Measurements from ENCODE around the gene MAML1.

Gene MAML1

GRCh38 chr5:179806250-179807048, 73.8 kb downstream of the MAML1 start, which contains the start of gene MGAT4B:
TSS of gene MGAT4B (minus strand) at chr5:179806866. CDS start at chr5:179806583, 283 bp downstream.
- no peak for DNase-seq

- no peak for DNase-seq
Observed at GRCh38 chr5:179812135-179812825, 79.7 kb downstream of the MAML1 start.

GRCh38 chr5:179812997-179813607, 80.5 kb downstream of the MAML1 start:
- DNase-seq = no peak

GRCh38 chr5:179814090-179814489, 81.5 kb downstream of the MAML1 start:
- no peak for DNase-seq

- DNase-seq = no peak
Observed at GRCh38 chr5:179815491-179816249, 83.0 kb downstream of the MAML1 start.

- DNase-seq = no peak
Observed at GRCh38 chr5:179816401-179816795, 83.8 kb downstream of the MAML1 start.

GRCh38 chr5:179816796-179817469, 84.3 kb downstream of the MAML1 start:
- no peak for DNase-seq

- no peak for DNase-seq
Observed at GRCh38 chr5:179817470-179817840, 84.8 kb downstream of the MAML1 start.

- DNase-seq = no peak
Observed at GRCh38 chr5:179817890-179818745, 85.5 kb downstream of the MAML1 start.

- DNase-seq = no peak
Observed at GRCh38 chr5:179818746-179819295, 86.2 kb downstream of the MAML1 start.

GRCh38 chr5:179819296-179820126, 86.9 kb downstream of the MAML1 start:
- no peak for DNase-seq

- no peak for DNase-seq
Observed at GRCh38 chr5:179820127-179820482, 87.5 kb downstream of the MAML1 start.

- no peak for DNase-seq
Observed at GRCh38 chr5:179820483-179821297, 88.1 kb downstream of the MAML1 start, which contains the start of gene SQSTM1. TSS of gene SQSTM1 (plus strand) at chr5:179820905. CDS start at chr5:179820937, 32 bp downstream.

- no peak for DNase-seq
Observed at GRCh38 chr5:179821298-179822058, 88.9 kb downstream of the MAML1 start.

GRCh38 chr5:179822059-179822432, 89.4 kb downstream of the MAML1 start:
- no peak for DNase-seq

- no peak for DNase-seq
Observed at GRCh38 chr5:179822444-179822990, 89.9 kb downstream of the MAML1 start.

- no peak for DNase-seq
Observed at GRCh38 chr5:179823937-179824744, 91.5 kb downstream of the MAML1 start.

All from NCI-H524 treated with DMSO at 0.1 percent for 48 hours (cell line).